GM12874 (cell line): ENCODE results near the gene SLC7A5.

Experiments
- CTCF ChIP-seq: IDR thresholded peaks from 2 replicates; pipeline ENCODE4 v1.5.1; 2011; ENCODE audit warnings: low read depth, mild to moderate bottlenecking, control low read depth, low read length, moderate library complexity; ENCODE audit not compliant: insufficient read depth

SLC7A5 gene

GRCh38 chr16:87830673-87831420 is 38.5 kb downstream of the SLC7A5 start:
- TF ChIP-seq CTCF, result no peak

GRCh38 chr16:87829988-87830672 is 39.2 kb downstream of the SLC7A5 start:
- no peak for TF ChIP-seq CTCF

- TF ChIP-seq CTCF, result no peak
Observed at GRCh38 chr16:87829622-87829980, 39.7 kb downstream of the SLC7A5 start.

GRCh38 chr16:87828907-87829621 is 40.2 kb downstream of the SLC7A5 start:
- TF ChIP-seq CTCF, result no peak

- no peak for TF ChIP-seq CTCF
Observed at GRCh38 chr16:87828071-87828906, 41.0 kb downstream of the SLC7A5 start.

- no peak for TF ChIP-seq CTCF
Observed at GRCh38 chr16:87826798-87827587, 42.3 kb downstream of the SLC7A5 start.
